Measurements from ENCODE around the gene BST1. TPM values are rescaled to one million over a fixed set of nuclear protein-coding genes. Genes with fewer than 3 reads are reported as not detected.

The BST1 gene
- total and polyA plus RNA-seq, 10 of the 15 experiments (the other 5 are each of a cell fraction or from before 2014, with no cell fraction given), result 0.04 to 0.42 (median 0.11) TPM; not detected in 1

DNA sequence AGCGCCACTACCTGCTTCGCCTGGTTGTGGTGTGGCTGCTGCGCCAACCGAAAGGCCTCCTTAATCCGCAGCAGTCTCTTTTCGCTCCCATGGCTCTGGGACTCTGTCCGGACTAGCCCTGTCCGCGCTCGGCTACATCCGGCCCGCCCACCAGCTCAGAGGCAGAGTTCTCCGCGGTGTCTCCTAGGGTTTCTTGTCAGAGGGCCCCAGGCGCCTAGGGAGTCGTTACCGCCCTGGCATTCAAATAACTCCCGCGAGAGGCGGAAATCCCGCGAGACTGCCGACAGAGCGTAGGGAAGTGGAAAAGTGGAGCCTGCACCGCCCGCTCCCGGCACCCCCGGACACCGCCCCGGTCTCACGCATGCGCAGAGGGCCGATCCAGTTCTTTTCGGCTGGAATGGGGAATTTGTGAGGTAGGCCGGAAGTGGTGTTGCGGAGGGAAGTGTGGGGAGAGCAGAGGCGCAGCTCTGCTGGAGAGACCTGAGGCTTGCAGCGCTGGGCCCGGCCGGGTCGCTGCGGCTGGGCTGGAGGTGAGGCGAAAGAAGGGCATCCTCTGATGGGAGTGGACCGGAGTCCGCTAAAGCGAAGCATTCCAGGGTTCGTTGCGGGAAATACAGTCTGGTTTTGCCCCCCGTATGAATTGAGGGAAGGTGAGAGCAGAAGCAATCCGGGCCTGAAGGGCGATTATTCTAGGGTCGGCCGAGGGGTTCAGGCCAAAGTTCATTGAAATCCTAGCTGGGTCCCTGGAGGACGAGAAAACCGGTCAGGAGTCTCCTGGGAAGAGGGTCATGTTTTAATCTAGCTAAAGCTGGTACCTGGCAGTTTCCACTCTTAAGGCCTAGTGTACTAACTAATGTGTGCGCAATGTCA is 21.3 kb upstream of the BST1 start, which contains the start of gene FAM200B (continued):
- no peak for TF ChIP-seq ZNF384 (IDR thresholded peaks at IDR 0.05; ENCODE audit: borderline replicate concordance, low read depth, low read length)
- TF ChIP-seq SPI1 (IDR thresholded peaks at IDR 0.05; ENCODE audit: borderline replicate concordance, insufficient read depth, low read depth, low read length), result peak; percentile 85
- TF ChIP-seq IRF4 (IDR thresholded peaks at IDR 0.05; ENCODE audit: low read depth, low read length), result no peak
- TF ChIP-seq RAD21 (IDR thresholded peaks at IDR 0.05; ENCODE audit: insufficient read depth, low read depth, low read length), result no peak
- TF ChIP-seq, protein P1, sequence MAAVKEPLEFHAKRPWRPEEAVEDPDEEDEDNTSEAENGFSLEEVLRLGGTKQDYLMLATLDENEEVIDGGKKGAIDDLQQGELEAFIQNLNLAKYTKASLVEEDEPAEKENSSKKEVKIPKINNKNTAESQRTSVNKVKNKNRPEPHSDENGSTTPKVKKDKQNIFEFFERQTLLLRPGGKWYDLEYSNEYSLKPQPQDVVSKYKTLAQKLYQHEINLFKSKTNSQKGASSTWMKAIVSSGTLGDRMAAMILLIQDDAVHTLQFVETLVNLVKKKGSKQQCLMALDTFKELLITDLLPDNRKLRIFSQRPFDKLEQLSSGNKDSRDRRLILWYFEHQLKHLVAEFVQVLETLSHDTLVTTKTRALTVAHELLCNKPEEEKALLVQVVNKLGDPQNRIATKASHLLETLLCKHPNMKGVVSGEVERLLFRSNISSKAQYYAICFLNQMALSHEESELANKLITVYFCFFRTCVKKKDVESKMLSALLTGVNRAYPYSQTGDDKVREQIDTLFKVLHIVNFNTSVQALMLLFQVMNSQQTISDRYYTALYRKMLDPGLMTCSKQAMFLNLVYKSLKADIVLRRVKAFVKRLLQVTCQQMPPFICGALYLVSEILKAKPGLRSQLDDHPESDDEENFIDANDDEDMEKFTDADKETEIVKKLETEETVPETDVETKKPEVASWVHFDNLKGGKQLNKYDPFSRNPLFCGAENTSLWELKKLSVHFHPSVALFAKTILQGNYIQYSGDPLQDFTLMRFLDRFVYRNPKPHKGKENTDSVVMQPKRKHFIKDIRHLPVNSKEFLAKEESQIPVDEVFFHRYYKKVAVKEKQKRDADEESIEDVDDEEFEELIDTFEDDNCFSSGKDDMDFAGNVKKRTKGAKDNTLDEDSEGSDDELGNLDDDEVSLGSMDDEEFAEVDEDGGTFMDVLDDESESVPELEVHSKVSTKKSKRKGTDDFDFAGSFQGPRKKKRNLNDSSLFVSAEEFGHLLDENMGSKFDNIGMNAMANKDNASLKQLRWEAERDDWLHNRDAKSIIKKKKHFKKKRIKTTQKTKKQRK (IDR thresholded peaks at IDR 0.05; ENCODE audit: low read depth, low read length), result no peak
- TF ChIP-seq SUZ12 (IDR thresholded peaks at IDR 0.05; ENCODE audit: unreplicated experiment), result no peak
- 0 out of 2 replicates have a peak, but pooled peaks have one; percentile 14 for TF ChIP-seq RB1 (IDR thresholded peaks at IDR 0.05; ENCODE audit: borderline replicate concordance)
- TF ChIP-seq, protein P2, sequence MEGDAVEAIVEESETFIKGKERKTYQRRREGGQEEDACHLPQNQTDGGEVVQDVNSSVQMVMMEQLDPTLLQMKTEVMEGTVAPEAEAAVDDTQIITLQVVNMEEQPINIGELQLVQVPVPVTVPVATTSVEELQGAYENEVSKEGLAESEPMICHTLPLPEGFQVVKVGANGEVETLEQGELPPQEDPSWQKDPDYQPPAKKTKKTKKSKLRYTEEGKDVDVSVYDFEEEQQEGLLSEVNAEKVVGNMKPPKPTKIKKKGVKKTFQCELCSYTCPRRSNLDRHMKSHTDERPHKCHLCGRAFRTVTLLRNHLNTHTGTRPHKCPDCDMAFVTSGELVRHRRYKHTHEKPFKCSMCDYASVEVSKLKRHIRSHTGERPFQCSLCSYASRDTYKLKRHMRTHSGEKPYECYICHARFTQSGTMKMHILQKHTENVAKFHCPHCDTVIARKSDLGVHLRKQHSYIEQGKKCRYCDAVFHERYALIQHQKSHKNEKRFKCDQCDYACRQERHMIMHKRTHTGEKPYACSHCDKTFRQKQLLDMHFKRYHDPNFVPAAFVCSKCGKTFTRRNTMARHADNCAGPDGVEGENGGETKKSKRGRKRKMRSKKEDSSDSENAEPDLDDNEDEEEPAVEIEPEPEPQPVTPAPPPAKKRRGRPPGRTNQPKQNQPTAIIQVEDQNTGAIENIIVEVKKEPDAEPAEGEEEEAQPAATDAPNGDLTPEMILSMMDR (IDR thresholded peaks at IDR 0.05 in 2 of 3, conservative IDR thresholded peaks at IDR 0.05 in 1 of 3; ENCODE audit: control insufficient read depth in 2 of 3, extremely low read depth in 1 of 3, insufficient read depth in 1 of 3, low read depth in 3 of 3, low read length in 3 of 3), result peak in 1 of 3 experiments; percentile 10; a peak in 1 of 6 replicates
- TF ChIP-seq POLR2AphosphoS2 (IDR thresholded peaks at IDR 0.05; ENCODE audit: low read depth, low read length), result 0 out of 2 replicates have a peak, but pooled peaks have one; percentile 43
- TF ChIP-seq, protein P3, sequence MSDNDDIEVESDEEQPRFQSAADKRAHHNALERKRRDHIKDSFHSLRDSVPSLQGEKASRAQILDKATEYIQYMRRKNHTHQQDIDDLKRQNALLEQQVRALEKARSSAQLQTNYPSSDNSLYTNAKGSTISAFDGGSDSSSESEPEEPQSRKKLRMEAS (IDR thresholded peaks at IDR 0.05; ENCODE audit: low read depth, low read length), result peak; percentile 72
- no peak for TF ChIP-seq ATF7 (IDR thresholded peaks at IDR 0.05; ENCODE audit: low read depth)
- no peak; the same call in 1 of the 2 replicates for TF ChIP-seq TAF1 (IDR thresholded peaks at IDR 0.05; ENCODE audit: borderline replicate concordance, low read depth, low read length)
- TF ChIP-seq BRCA1 (IDR thresholded peaks at IDR 0.05; ENCODE audit: low read depth, low read length), result peak; percentile 98
- no peak for TF ChIP-seq EP300 (IDR thresholded peaks at IDR 0.05; ENCODE audit: borderline replicate concordance in 1 of 2, control insufficient read depth in 1 of 2, low read depth in 2 of 2, low read length in 2 of 2)
- no peak for TF ChIP-seq RELA (IDR thresholded peaks at IDR 0.05; ENCODE audit: borderline replicate concordance, partially characterized antibody)
- TF ChIP-seq, protein P4, sequence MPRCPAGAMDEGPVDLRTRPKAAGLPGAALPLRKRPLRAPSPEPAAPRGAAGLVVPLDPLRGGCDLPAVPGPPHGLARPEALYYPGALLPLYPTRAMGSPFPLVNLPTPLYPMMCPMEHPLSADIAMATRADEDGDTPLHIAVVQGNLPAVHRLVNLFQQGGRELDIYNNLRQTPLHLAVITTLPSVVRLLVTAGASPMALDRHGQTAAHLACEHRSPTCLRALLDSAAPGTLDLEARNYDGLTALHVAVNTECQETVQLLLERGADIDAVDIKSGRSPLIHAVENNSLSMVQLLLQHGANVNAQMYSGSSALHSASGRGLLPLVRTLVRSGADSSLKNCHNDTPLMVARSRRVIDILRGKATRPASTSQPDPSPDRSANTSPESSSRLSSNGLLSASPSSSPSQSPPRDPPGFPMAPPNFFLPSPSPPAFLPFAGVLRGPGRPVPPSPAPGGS (IDR thresholded peaks at IDR 0.05; ENCODE audit: borderline replicate concordance, insufficient read depth, low read depth, low read length, poor library complexity, severe bottlenecking), result no peak
- TF ChIP-seq SIX5 (IDR thresholded peaks at IDR 0.05; ENCODE audit: low read depth, low read length, severe bottlenecking), result no peak
- no peak for TF ChIP-seq TCF12 (IDR thresholded peaks at IDR 0.05; ENCODE audit: low read depth, low read length)
- peak; percentile 4 to 35; a peak in 1 of 4 replicates for TF ChIP-seq BHLHE40 (IDR thresholded peaks at IDR 0.05; ENCODE audit: borderline replicate concordance in 1 of 2, low read depth in 2 of 2, low read length in 1 of 2)
